Naive thymus-derived CD4-positive, alpha-beta T cell (primary cell): ENCODE data around the gene CCDC172. TPM values are rescaled to one million over a fixed set of nuclear protein-coding genes. Genes with fewer than 3 reads are reported as not detected.

ENCODE experiments used
- ATAC-seq: fragments of 150-1000 bp; cut with Tn5 transposase; 2 replicates; pipeline ENCODE4 v1.10.0; 2021; ENCODE audit warnings: mild to moderate bottlenecking, moderate library complexity
- CTCF ChIA-PET: fragments of 350-600 bp; sonication (Branson Sonifier 250); formaldehyde crosslinking; loops from one replicate; lab custom pipeline; 2021; ENCODE audit warnings: antibody characterized with exemption; lab: Charles Lee
- POLR2A ChIA-PET: fragments of 350-600 bp; sonication (Branson Sonifier 250); formaldehyde crosslinking; loops from one replicate; lab custom pipeline; 2021; ENCODE audit warnings: antibody characterized with exemption, inconsistent platforms; lab: Charles Lee
- DNase-seq, 9 donors: peaks; one replicate each; pipeline versions ENCODE4 v3.0.0 to v3.0.0-alpha.2; 2020 to 2022; ENCODE audit warnings: mixed read lengths in 1 of 9
- H3K27ac ChIP-seq: one replicate; pipeline ENCODE4 v1.7.0; 2013; ENCODE audit warnings: mild to moderate bottlenecking, low read depth, low read length, moderate library complexity
- H3K27me3 ChIP-seq, 2 donors: one replicate each; pipeline ENCODE4 v1.7.0; 2013; ENCODE audit warnings: low read length in 2 of 2, mild to moderate bottlenecking in 2 of 2, moderate library complexity in 2 of 2; ENCODE audit not compliant: control insufficient read depth in 2 of 2, insufficient read depth in 2 of 2
- H3K36me3 ChIP-seq, 3 experiments: 1 replicate in 2 of 3; 2 replicates in 1 of 3; pipeline ENCODE4 v1.7.0; 2013; ENCODE audit warnings: low read length in 3 of 3, mild to moderate bottlenecking in 3 of 3, moderate library complexity in 1 of 3; ENCODE audit not compliant: insufficient read depth in 3 of 3, control insufficient read depth in 2 of 3
- H3K4me1 ChIP-seq, 2 donors: one replicate each; pipeline ENCODE4 v1.7.0; 2013; ENCODE audit warnings: low read length in 2 of 2, mild to moderate bottlenecking in 2 of 2, moderate library complexity in 1 of 2; ENCODE audit not compliant: control insufficient read depth in 2 of 2, insufficient read depth in 2 of 2
- H3K4me3 ChIP-seq: 2 replicates; pipeline ENCODE4 v1.7.0; 2013; ENCODE audit warnings: mild to moderate bottlenecking, low read length
- H3K9me3 ChIP-seq, 3 experiments: 1 replicate in 2 of 3; 2 replicates in 1 of 3; pipeline ENCODE4 v1.7.0; 2013; ENCODE audit warnings: low read length in 3 of 3; ENCODE audit not compliant: control insufficient read depth in 2 of 3
- H3K27ac Mint-ChIP-seq, 9 donors: one replicate each; pipeline ENCODE4 v1.8.0; 2020 to 2022; ENCODE audit warnings: mixed read lengths in 9 of 9, mild to moderate bottlenecking in 8 of 9, moderate library complexity in 5 of 9, inconsistent platforms in 2 of 9
- H3K27me3 Mint-ChIP-seq, 5 donors: one replicate each; pipeline ENCODE4 v1.8.0; 2021 to 2022; ENCODE audit warnings: mixed read lengths in 5 of 5, mild to moderate bottlenecking in 1 of 5
- H3K36me3 Mint-ChIP-seq, 5 donors: one replicate each; pipeline ENCODE4 v1.8.0; 2020 to 2022; ENCODE audit warnings: mixed read lengths in 5 of 5, mild to moderate bottlenecking in 3 of 5, inconsistent platforms in 1 of 5
- H3K4me1 Mint-ChIP-seq, 7 donors: one replicate each; pipeline ENCODE4 v1.8.0; 2020 to 2022; ENCODE audit warnings: mixed read lengths in 7 of 7, mild to moderate bottlenecking in 3 of 7, inconsistent platforms in 1 of 7
- H3K4me3 Mint-ChIP-seq, 10 donors: one replicate each; pipeline ENCODE4 v1.8.0; 2020 to 2022; ENCODE audit warnings: mild to moderate bottlenecking in 10 of 10, mixed read lengths in 10 of 10, moderate library complexity in 6 of 10, inconsistent platforms in 2 of 10
- H3K9me3 Mint-ChIP-seq, 11 donors: one replicate each; pipeline ENCODE4 v1.8.0; 2020 to 2022; ENCODE audit warnings: mixed read lengths in 11 of 11, mild to moderate bottlenecking in 4 of 11, inconsistent platforms in 1 of 11, moderate library complexity in 1 of 11
- intact Hi-C, 2 donors: fragments of 100-400 bp; cut with micrococcal nuclease; formaldehyde crosslinking; loops; one replicate each; pipeline ENCODE4 v1.15.1; 2023
- polyA plus RNA-seq, 2 donors: library from polyadenylated mRNA; unstranded; fragments of 300-500 nt; fragmentation: Illumina TruSeq; gene quantifications; one replicate each; pipeline ENCODE4 v1.2.3, GENCODE V29; 2021
- total RNA-seq, 6 experiments: library from RNA in 5 of 6; stranded (reverse) in 5 of 6; gene quantifications; 1 replicate in 5 of 6; 2 replicates in 1 of 6; pipeline ENCODE4 v1.2.3 and lab custom pipeline; 2021 to 2026

The CCDC172 gene
- total and polyA plus RNA-seq, 7 experiments from 2014 or later = not detected

GRCh38 chr10:116307455-116307854 is 16.8 kb upstream of the CCDC172 start:
- H3K27ac Mint-ChIP-seq = no peak overlapping the region

GRCh38 chr10:116311016-116311415 is 13.2 kb upstream of the CCDC172 start:
- POLR2A ChIA-PET = no interaction called here

More at GRCh38 chr10:116307455-116307854, 16.8 kb upstream of the CCDC172 start:
- CTCF ChIA-PET = no interaction called here
- H3K36me3 ChIP-seq = no peaks in the 10 kb centered on the region
- Mint-ChIP-seq H3K27me3 (peaks cover 0 to 8% (median 0%) of the 10 kb centered on the region in 5 donors), H3K9me3 (peaks cover 0 to 9% (median 2%) of the 10 kb centered on the region in 11 donors), H3K36me3 (no peaks in the 10 kb centered on the region), H3K4me1 (no peaks in the 10 kb centered on the region), H3K4me3 (no peak overlapping the region)
- no peak overlapping the region for H3K4me3 ChIP-seq
- no peak overlapping the region for H3K27ac ChIP-seq
- H3K4me1 ChIP-seq = no peaks in the 10 kb centered on the region
- H3K27me3 ChIP-seq = no peaks in the 10 kb centered on the region
- POLR2A ChIA-PET = no interaction called here
- intact Hi-C loops = loop anchor here in 1 of 2 donors (10.0 kb wide), 1 partner anchor 63 kb away; no protein-coding TSS in a partner anchor
- no peak for ATAC-seq
- no peaks in the 10 kb centered on the region for H3K9me3 ChIP-seq
- no peak for DNase-seq

GRCh38 chr10:116311706-116312490 is 12.3 kb upstream of the CCDC172 start:
- Mint-ChIP-seq H3K4me1 (peaks cover 0 to 5% (median 0%) of the 10 kb centered on the region in 7 donors), H3K9me3 (peaks cover 0 to 4% (median 0%) of the 10 kb centered on the region in 11 donors), H3K4me3 (no peak overlapping the region), H3K27me3 (peaks cover 0 to 8% (median 0%) of the 10 kb centered on the region in 5 donors), H3K36me3 (no peaks in the 10 kb centered on the region), H3K27ac (no peak overlapping the region)
- H3K4me1 ChIP-seq = no peaks in the 10 kb centered on the region
- DNase-seq (no peak), ATAC-seq (no peak)
- no peaks in the 10 kb centered on the region for H3K27me3 ChIP-seq
- H3K27ac ChIP-seq = no peak overlapping the region
- intact Hi-C loops = no loop called here
- ChIA-PET CTCF (no interaction called here), POLR2A (no interaction called here)
- no peaks in the 10 kb centered on the region for H3K9me3 ChIP-seq
- H3K36me3 ChIP-seq = no peaks in the 10 kb centered on the region
- no peak overlapping the region for H3K4me3 ChIP-seq

More at GRCh38 chr10:116311016-116311415, 13.2 kb upstream of the CCDC172 start:
- H3K4me3 ChIP-seq = no peak overlapping the region
- peaks cover 0 to 8% (median 0%) of the 10 kb centered on the region in 5 donors for H3K27me3 Mint-ChIP-seq
- H3K27ac ChIP-seq = no peak overlapping the region
- CTCF ChIA-PET = no interaction called here
- H3K36me3 ChIP-seq = no peaks in the 10 kb centered on the region
- ATAC-seq = no peak
- H3K9me3 ChIP-seq = no peaks in the 10 kb centered on the region
- no peak overlapping the region for H3K4me3 Mint-ChIP-seq
- H3K4me1 Mint-ChIP-seq = no peaks in the 10 kb centered on the region
- H3K9me3 Mint-ChIP-seq = peaks cover 0 to 4% (median 0%) of the 10 kb centered on the region in 11 donors
- DNase-seq = no peak
- H3K36me3 Mint-ChIP-seq = no peaks in the 10 kb centered on the region
- H3K27me3 ChIP-seq = no peaks in the 10 kb centered on the region
- H3K27ac Mint-ChIP-seq = no peak overlapping the region
- H3K4me1 ChIP-seq = no peaks in the 10 kb centered on the region
- intact Hi-C loops = no loop called here

GRCh38 chr10:116312548-116312947 is 11.7 kb upstream of the CCDC172 start:
- intact Hi-C loops = no loop called here
- Mint-ChIP-seq H3K27ac (no peak overlapping the region), H3K9me3 (peaks cover 0 to 4% (median 0%) of the 10 kb centered on the region in 11 donors), H3K27me3 (peaks cover 0 to 8% (median 0%) of the 10 kb centered on the region in 5 donors), H3K4me1 (peaks cover 0 to 7% (median 0%) of the 10 kb centered on the region in 7 donors), H3K36me3 (no peaks in the 10 kb centered on the region), H3K4me3 (no peak overlapping the region)
- ChIA-PET POLR2A (no interaction called here), CTCF (no interaction called here)
- ATAC-seq (no peak), DNase-seq (no peak)
- Histone ChIP-seq H3K27ac (no peak overlapping the region), H3K27me3 (no peaks in the 10 kb centered on the region), H3K36me3 (no peaks in the 10 kb centered on the region), H3K9me3 (no peaks in the 10 kb centered on the region), H3K4me3 (no peak overlapping the region), H3K4me1 (no peaks in the 10 kb centered on the region)

GRCh38 chr10:116316503-116316902 is 7.7 kb upstream of the CCDC172 start:
- Histone ChIP-seq H3K4me3 (no peak overlapping the region), H3K9me3 (no peaks in the 10 kb centered on the region), H3K27ac (no peak overlapping the region), H3K27me3 (no peaks in the 10 kb centered on the region), H3K4me1 (no peaks in the 10 kb centered on the region), H3K36me3 (no peaks in the 10 kb centered on the region)
- H3K9me3 Mint-ChIP-seq = peaks cover 0 to 2% (median 0%) of the 10 kb centered on the region in 11 donors
- H3K36me3 Mint-ChIP-seq = no peaks in the 10 kb centered on the region
- no peak overlapping the region for H3K4me3 Mint-ChIP-seq
- ChIA-PET CTCF (no interaction called here), POLR2A (no interaction called here)
- no peak for DNase-seq
- H3K4me1 Mint-ChIP-seq = peaks cover 0 to 7% (median 0%) of the 10 kb centered on the region in 7 donors
- no peak for ATAC-seq
- no peaks in the 10 kb centered on the region for H3K27me3 Mint-ChIP-seq
- intact Hi-C loops = no loop called here
- no peak overlapping the region for H3K27ac Mint-ChIP-seq

- CTCF ChIA-PET = no interaction called here
- POLR2A ChIA-PET = no interaction called here
- Histone ChIP-seq H3K9me3 (no peaks in the 10 kb centered on the region), H3K36me3 (no peaks in the 10 kb centered on the region), H3K4me1 (no peaks in the 10 kb centered on the region), H3K27me3 (no peaks in the 10 kb centered on the region), H3K27ac (no peak overlapping the region), H3K4me3 (no peak overlapping the region)
- H3K36me3 Mint-ChIP-seq = no peaks in the 10 kb centered on the region
- peaks cover 0 to 12% (median 7%) of the 10 kb centered on the region in 5 donors for H3K27me3 Mint-ChIP-seq
- ATAC-seq (no peak), DNase-seq (no peak)
- H3K4me1 Mint-ChIP-seq = no peaks in the 10 kb centered on the region
- no peak overlapping the region for H3K27ac Mint-ChIP-seq
- peaks cover 0 to 2% (median 0%) of the 10 kb centered on the region in 11 donors for H3K9me3 Mint-ChIP-seq
- no peak overlapping the region for H3K4me3 Mint-ChIP-seq
- intact Hi-C loops = no loop called here
Measured at GRCh38 chr10:116324951-116325635, 845 bp downstream of the CCDC172 start.
